Stimulated activated CD4-positive, alpha-beta T cell treated with anti-CD3 and anti-CD28 coated beads, Interleukin-12 subunit alpha, Interleukin-12 subunit beta, amount 100 ng/mL, for 24 hours (primary cell): ENCODE data around the gene COPB1.

Source experiments
- DNase-seq, 2 experiments: peaks; one replicate each; pipeline ENCODE4 v3.0.0-alpha.2; 2020; ENCODE audit warnings: low read depth in 2 of 2

Gene COPB1

GRCh38 chr11:14506532-14506931 lies 6.9 kb upstream of the COPB1 start:
- no peak for DNase-seq

GRCh38 chr11:14503023-14503422 lies 3.4 kb upstream of the COPB1 start:
- no peak for DNase-seq

DNA sequence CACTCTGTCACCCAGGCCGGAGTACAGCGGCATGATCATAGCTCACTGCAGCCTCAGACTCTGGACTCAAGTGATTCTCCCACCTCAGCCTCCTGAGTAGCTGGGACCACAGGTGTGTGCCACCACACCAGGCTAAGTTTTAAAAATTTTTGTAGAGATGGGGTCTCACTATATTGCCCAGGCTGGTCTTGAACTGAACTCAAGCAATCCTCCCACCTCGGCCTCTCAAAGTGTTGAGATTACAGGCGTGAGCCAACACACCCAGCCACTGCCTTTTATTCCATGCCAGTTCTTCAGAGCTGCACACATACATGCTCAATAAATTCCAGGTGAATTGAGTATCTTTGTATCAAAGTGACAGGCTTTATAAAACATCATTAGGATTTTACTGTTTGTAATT lies 2.4 kb upstream of the COPB1 start:
- no peak for DNase-seq

DNA sequence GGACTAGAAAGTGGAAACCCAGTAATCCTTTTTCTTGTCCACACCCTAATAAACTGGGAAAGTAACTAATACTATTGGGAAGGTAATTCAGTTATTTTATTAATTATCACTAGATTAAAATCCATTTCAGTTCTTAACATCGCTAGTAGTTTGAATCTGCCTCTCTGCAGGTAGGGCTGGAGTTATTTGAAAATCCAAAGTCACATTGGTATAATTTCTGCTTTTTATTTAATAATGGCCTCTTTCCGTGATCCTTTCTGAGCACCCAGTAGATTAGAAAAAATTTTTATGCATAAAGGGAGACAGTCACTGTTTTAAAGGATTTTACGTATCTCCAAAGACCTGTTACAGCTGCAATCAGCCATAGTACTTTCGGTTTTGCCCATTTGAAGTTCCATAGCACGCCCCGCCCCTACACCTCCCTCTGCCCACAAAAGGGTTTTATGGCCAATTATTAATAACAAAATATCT lies 605 bp upstream of the COPB1 start:
- DNase-seq: peak in 1 of 2 experiments; percentile 33

- peak in 1 of 2 experiments; percentile 8 for DNase-seq
Observed at GRCh38 chr11:14499178-14499559, 442 bp downstream of the COPB1 start.

DNA sequence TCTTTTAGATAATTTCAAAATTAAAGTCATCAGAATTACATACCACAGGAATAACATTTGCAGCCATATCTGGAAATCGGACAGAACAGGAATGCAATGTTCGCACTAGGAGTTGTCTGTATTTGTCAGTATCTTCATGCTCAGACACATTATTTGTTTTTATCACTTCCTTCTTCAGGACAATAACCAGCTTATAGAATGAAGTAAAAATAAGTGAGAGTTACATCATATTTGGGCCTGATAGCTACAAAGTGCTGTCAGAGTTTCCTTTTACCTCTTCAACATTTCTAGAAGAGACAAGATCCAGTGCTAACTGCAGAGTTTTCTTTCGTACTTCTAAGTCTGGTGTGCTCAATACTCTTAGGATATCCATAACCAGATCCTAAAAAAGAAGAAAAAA lies 18.9 kb downstream of the COPB1 start:
- no peak for DNase-seq

DNA sequence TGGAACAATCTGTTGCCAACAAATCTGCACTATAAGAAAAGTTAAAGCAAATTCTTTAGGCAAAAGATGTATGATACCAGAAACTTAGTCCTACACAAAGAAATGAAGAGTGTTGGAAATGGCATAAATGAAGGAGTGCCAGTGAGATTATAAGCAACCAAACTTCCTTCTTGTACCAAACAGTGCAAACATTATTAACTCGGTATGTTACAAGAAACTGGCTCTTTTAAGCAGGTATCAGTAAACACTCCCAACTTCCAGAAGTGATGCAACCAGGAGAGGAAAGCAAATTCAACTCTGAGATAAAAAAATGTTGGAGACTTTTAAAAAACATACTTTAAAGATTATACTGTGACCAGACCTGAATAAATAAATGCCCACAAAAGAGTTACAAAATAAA lies 28.5 kb downstream of the COPB1 start:
- no peak for DNase-seq

DNA sequence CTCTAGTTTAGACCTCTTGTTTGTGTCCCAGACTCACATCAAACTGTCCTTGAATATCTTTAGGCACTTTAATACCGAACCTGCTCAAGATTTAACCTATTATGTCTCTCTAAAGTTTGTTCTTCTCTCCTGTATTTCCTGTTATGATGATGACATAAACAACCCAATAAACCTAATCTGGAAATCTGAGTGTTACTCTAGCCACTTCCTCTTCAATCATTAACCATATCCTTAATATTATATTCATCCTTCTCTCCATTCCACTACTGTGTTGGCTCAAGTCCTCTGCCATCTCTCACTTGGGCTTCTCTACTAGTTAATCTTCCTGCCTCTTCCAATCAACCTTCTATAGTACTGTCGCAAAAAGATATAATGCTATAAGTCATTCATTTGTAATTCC lies 36.0 kb downstream of the COPB1 start:
- no peak for DNase-seq

- no peak for DNase-seq
Observed at GRCh38 chr11:14460147-14460546, 39.5 kb downstream of the COPB1 start.

- DNase-seq: no peak
Observed at GRCh38 chr11:14458377-14458776, 41.2 kb downstream of the COPB1 start.

- no peak for DNase-seq
Observed at GRCh38 chr11:14455648-14456430, 43.8 kb downstream of the COPB1 start.

GRCh38 chr11:14454861-14455632 lies 44.6 kb downstream of the COPB1 start:
- DNase-seq: no peak

- DNase-seq: no peak
Observed at GRCh38 chr11:14451825-14452224, 47.8 kb downstream of the COPB1 start.

DNA sequence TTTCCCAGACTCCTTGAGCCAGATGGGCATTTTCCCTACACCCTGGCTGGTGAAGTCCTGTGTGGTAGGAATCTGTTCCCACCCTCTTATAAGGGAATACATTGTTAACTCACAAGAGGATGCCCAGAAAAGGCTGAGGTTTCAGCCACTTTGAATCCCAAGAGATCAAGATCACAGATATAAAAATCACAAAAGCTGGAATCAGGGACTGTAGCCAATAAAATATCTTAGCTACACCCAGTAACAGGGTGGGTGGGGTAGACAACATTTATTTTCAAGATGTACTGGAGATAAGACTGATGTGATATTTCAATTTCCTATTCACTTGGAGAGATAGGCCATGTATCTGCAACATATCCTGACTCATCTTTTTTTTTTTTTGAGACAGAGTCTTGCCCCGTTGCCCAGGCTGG lies 50.3 kb downstream of the COPB1 start:
- no peak for DNase-seq

DNA sequence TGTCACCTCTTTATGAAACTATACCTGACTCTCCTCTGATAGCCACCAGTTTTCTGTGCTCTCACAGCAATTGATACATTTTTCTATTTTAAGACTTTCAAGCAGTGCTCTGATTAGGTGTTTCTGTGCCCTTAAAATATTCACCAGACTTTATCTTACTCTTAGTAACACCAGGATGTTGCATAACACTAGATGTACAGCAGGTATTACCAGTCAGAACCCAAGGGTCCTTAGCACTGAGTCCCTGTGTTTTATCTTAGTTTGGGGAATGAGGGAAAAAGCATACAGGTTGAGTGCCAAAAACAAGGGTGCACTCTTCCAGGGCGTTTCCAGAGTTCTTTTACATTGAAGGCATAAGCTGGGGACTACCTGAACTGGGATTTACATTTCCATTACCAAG lies 51.4 kb downstream of the COPB1 start:
- no peak for DNase-seq

GRCh38 chr11:14446701-14447169 lies 52.9 kb downstream of the COPB1 start:
- DNase-seq: no peak

DNA sequence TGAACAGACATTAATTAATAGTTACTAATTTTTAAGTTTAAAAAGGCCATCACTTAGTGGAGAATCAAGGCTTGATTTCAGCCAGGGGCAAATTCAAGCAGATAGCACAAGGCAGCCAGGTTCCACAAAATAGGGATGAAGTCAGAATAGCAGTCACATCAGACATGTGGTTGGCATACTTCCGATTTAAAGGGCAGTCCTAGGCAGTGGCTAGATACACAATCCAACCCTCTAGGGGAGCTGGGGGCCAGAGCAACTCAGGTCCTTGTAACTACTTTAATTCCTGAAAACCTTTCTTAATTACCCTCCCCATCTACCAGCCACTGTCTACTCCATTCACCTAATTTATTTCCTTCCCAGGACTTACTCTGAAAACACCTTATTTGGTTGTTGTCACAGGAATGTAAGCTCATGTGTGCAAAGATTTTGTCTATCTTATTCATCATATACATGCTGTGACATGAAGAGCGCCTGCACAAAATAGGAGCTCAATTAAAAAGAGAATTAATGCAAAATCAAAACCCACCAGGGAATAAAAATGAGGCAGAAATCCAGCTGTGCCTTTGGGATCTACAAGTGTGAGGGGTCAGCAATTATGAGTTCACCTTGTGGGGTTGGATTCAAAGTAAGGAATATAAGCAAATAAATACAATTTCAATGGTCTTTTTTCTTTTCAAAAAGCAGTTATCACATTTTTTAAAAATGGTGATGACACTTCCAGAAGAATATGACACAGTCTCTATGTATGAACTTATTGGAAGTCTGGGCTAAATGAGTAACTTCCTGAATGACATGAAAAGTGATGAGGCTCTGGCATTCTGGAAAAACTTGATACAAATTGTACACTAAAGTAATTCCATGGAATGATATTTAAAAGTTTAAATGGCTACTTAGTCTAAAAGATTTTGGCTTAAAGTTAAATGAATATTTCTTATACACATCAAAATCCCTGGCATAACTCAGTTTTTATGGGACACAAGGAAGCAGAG lies 53.8 kb downstream of the COPB1 start:
- no peak for DNase-seq

GRCh38 chr11:14444441-14445189 lies 55.0 kb downstream of the COPB1 start:
- no peak for DNase-seq

GRCh38 chr11:14443638-14444037 lies 56.0 kb downstream of the COPB1 start:
- DNase-seq: no peak

GRCh38 chr11:14435717-14436512 lies 63.7 kb downstream of the COPB1 start:
- DNase-seq: no peak
